ENCODE measurements around the gene KCTD15. TPM values are rescaled to one million over a fixed set of nuclear protein-coding genes. Genes with fewer than 3 reads are reported as not detected.

Gene KCTD15
- total and polyA plus RNA-seq, 4 donors: 13.8 to 42.7 (median 30.5) TPM

DNA sequence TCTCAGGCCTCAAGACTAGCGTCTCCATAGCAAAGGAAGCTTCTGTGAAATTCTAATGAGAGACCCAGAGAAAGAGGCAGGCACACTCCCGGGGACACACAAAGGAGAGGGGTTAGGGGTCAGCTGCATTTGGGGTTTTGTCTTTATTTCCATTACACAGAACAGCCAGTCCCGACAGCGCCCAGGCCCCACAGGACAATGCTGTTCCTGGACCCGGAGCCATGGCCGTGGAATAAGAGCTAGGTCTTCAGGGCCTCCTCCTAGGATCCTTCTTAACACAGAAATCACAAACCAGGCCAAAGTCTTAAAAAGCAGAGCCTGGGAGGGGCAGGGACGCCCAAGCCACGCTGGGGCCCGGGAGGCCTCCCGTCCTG lies 22.8 kb downstream of the KCTD15 start:
- H3K9me3 ChIP-seq (ENCODE audit: control insufficient read depth in 4 of 4, insufficient read depth in 3 of 4, low read length in 3 of 4): no peaks in the 10 kb centered on the region
- H3K27ac ChIP-seq (ENCODE audit: low read depth in 1 of 2, low read length in 1 of 2): peak overlapping the region; percentile 71 to 84
- peaks cover 0 to 32% (median 11%) of the 10 kb centered on the region in 5 donors for H3K4me1 ChIP-seq (ENCODE audit: control insufficient read depth in 5 of 5, insufficient read depth in 5 of 5, low read length in 5 of 5)
- no peak overlapping the region for H3K9ac ChIP-seq (ENCODE audit: insufficient read depth in 1 of 2, low read length in 2 of 2)
- H3K36me3 ChIP-seq (ENCODE audit: control insufficient read depth in 4 of 4, insufficient read depth in 4 of 4, low read length in 4 of 4): no peaks in the 10 kb centered on the region
- no peaks in the 10 kb centered on the region for H3K27me3 ChIP-seq (ENCODE audit: control insufficient read depth in 3 of 3, insufficient read depth in 3 of 3, low read length in 2 of 3)
- WGBS, 2 donors: 28 to 49% methylated on average over 10 of the region's 10 CpGs
- DNase-seq: no peak
- peak; percentile 15 for ATAC-seq (ENCODE audit: insufficient read depth, low FRiP score)
- no peak for TF ChIP-seq CTCF (IDR thresholded peaks at IDR 0.05; ENCODE audit: control extremely low read depth, extremely low read depth)
- no peak overlapping the region for H3K4me3 ChIP-seq

DNA sequence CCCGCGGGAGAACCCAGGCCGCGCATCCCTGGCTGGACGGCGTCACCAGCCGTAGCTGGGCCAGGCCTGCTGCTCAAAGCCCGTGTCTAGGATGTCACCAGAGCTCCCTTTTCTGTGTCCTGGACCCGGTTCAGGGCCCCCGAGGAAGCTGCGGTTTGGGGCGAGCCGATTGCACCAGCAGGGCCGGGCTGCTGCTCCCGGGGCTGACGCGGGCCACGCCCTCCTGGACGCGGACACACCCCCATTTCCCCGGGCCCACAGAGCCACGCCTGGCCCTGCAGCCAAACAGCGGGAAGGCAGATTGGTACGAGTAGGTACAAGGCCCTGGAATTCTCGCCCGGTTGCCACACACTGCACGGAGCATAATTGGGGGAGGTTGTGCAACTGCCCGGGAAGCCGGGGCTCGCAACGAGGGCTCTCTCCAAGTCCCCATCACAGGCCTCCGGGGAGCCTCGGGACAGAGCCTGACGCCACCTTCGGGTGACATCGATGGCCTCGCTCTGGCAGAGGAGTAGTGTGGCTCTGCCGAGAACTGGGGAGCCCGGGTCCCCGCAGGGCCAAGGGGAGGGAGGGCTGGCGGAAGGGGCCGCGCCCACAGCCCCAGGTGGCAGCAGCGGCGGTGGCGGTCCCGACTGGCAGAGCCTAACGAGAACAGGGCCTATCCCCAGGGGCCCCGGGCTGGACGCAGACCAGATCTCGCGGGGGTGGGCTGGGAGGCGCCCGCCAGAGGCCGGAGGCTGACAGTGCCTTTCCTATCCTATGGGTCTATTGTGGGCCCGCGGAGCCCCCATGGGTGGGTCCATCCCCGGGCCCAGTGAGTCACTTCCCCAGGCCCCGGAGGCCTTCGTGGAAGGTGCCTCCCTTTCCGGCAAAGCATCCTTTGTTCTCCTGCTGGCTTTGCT lies 23.5 kb downstream of the KCTD15 start:
- DNase-seq (peak; percentile 83 to 86 (median 85)), ATAC-seq (ENCODE audit: insufficient read depth, low FRiP score) (peak; percentile 84)
- no peak for TF ChIP-seq CTCF (IDR thresholded peaks at IDR 0.05; ENCODE audit: control extremely low read depth, extremely low read depth)
- Histone ChIP-seq H3K27ac (ENCODE audit: low read depth in 1 of 2, low read length in 1 of 2) (peak overlapping the region; percentile 71 to 84), H3K36me3 (ENCODE audit: control insufficient read depth in 4 of 4, insufficient read depth in 4 of 4, low read length in 4 of 4) (no peaks in the 10 kb centered on the region), H3K27me3 (ENCODE audit: control insufficient read depth in 3 of 3, insufficient read depth in 3 of 3, low read length in 2 of 3) (no peaks in the 10 kb centered on the region), H3K9ac (ENCODE audit: insufficient read depth in 1 of 2, low read length in 2 of 2) (peak overlapping the region; percentile 17 to 47), H3K4me3 (peak overlapping the region; percentile 16), H3K4me1 (ENCODE audit: control insufficient read depth in 5 of 5, insufficient read depth in 5 of 5, low read length in 5 of 5) (peaks cover 0 to 25% (median 7%) of the 10 kb centered on the region in 5 donors), H3K9me3 (ENCODE audit: control insufficient read depth in 4 of 4, insufficient read depth in 3 of 4, low read length in 3 of 4) (no peaks in the 10 kb centered on the region)
- WGBS, 2 donors: 1 to 3% methylated on average over 50 to 61 of the region's 61 CpGs

DNA sequence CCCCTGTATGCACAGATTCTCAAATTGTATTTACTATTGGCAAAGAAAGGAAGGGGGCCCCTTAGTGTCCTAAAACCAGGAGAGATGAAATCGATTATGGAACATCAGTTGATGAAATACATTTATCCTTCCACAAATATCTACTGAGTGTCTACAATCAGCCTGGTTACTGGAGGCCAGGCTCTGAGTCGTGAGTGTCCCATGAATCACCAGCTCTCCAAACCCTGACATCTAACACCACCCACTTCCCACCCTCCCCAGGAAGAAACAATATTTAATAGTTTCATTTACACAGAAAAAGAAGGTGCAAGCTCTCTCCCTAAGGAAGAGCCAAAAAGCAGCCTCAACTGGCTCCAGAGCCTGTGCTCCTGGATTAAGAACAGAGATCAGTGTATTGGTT lies 25.2 kb downstream of the KCTD15 start:
- ATAC-seq (ENCODE audit: insufficient read depth, low FRiP score) (no peak), DNase-seq (no peak)
- Histone ChIP-seq H3K9me3 (ENCODE audit: control insufficient read depth in 4 of 4, insufficient read depth in 3 of 4, low read length in 3 of 4) (no peaks in the 10 kb centered on the region), H3K27me3 (ENCODE audit: control insufficient read depth in 3 of 3, insufficient read depth in 3 of 3, low read length in 2 of 3) (no peaks in the 10 kb centered on the region), H3K27ac (ENCODE audit: low read depth in 1 of 2, low read length in 1 of 2) (peak overlapping the region in 1 of 2 donors; percentile 6), H3K9ac (ENCODE audit: insufficient read depth in 1 of 2, low read length in 2 of 2) (no peak overlapping the region), H3K4me1 (ENCODE audit: control insufficient read depth in 5 of 5, insufficient read depth in 5 of 5, low read length in 5 of 5) (peaks cover 0 to 18% (median 0%) of the 10 kb centered on the region in 5 donors), H3K4me3 (no peak overlapping the region), H3K36me3 (ENCODE audit: control insufficient read depth in 4 of 4, insufficient read depth in 4 of 4, low read length in 4 of 4) (no peaks in the 10 kb centered on the region)
- WGBS, 2 donors: 60 to 74% methylated on average over 2 of the region's 2 CpGs
- no peak for TF ChIP-seq CTCF (IDR thresholded peaks at IDR 0.05; ENCODE audit: control extremely low read depth, extremely low read depth)

All from lung (tissue), 12 donors.